ENCODE results near the gene ZNF496.

The ZNF496 gene

DNA sequence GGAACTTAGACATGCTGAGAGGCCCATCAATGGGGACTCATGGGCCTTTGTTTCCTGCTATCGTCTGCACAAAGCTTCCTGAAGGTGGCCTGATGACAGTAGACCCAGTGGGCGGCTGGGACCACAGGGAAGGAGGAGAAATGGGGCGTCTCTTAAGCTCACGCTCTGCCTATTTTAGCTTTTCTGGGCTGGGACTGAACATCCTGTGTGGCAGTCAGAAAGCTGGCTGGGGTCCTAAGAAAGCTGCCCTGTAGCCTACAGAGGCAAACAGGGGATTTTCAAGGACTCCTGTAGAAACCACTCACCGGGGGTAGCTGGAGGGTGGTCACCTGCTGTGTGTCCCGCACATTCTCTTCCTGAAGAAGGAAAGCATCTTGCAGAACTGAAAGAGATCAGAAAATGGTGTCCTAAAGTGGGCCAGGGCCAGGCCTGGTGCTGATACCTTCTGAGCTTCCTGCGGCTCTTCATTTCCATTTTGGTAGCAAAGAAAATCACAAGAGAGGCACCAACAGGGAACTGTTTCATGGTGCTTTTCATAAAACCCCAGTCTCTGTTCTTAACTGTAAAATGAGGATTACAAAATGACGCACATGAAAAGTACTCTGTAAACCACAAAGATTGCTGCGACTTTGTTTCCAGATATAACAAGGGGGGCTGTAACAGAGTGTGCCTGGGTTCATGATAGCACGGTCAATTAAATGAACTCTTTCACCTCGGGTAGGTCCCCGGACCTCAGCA lies 8.6 kb downstream of the ZNF496 start:
- CTCF ChIA-PET = interaction anchor here (1.2 to 3.8 kb wide), 2 partner anchors 10 to 27 kb away, joined by 3 to 19 read pairs; no protein-coding TSS in a partner anchor
- DNase-seq (ENCODE audit: extremely low spot score) = no peak
- POLR2A ChIA-PET = no interaction called here
- TF ChIP-seq, protein P1, sequence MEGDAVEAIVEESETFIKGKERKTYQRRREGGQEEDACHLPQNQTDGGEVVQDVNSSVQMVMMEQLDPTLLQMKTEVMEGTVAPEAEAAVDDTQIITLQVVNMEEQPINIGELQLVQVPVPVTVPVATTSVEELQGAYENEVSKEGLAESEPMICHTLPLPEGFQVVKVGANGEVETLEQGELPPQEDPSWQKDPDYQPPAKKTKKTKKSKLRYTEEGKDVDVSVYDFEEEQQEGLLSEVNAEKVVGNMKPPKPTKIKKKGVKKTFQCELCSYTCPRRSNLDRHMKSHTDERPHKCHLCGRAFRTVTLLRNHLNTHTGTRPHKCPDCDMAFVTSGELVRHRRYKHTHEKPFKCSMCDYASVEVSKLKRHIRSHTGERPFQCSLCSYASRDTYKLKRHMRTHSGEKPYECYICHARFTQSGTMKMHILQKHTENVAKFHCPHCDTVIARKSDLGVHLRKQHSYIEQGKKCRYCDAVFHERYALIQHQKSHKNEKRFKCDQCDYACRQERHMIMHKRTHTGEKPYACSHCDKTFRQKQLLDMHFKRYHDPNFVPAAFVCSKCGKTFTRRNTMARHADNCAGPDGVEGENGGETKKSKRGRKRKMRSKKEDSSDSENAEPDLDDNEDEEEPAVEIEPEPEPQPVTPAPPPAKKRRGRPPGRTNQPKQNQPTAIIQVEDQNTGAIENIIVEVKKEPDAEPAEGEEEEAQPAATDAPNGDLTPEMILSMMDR (IDR thresholded peaks at IDR 0.05; ENCODE audit: control extremely low read depth, extremely low read depth, low read depth, missing control alignments) = no peak

GRCh38 chr1:247322442-247322841 lies 9.2 kb downstream of the ZNF496 start:
- POLR2A ChIA-PET = no interaction called here
- CTCF ChIA-PET = interaction anchor here (1.2 to 3.8 kb wide), 2 partner anchors 10 to 27 kb away, joined by 3 to 19 read pairs; no protein-coding TSS in a partner anchor
- TF ChIP-seq, protein P1 (IDR thresholded peaks at IDR 0.05; ENCODE audit: control extremely low read depth, extremely low read depth, low read depth, missing control alignments) = no peak
- no peak for DNase-seq (ENCODE audit: extremely low spot score)

GRCh38 chr1:247317702-247318101 lies 14.0 kb downstream of the ZNF496 start:
- ChIA-PET POLR2A (interaction anchor here (1.0 kb wide), 1 partner anchor 223 kb away, joined by 3 read pairs; no protein-coding TSS in a partner anchor), CTCF (interaction anchor here (0.9 kb wide), 2 partner anchors 11 to 105 kb away, joined by 3 read pairs; no protein-coding TSS in a partner anchor)
- TF ChIP-seq, protein P1 (IDR thresholded peaks at IDR 0.05; ENCODE audit: control extremely low read depth, extremely low read depth, low read depth, missing control alignments) = no peak
- no peak for DNase-seq (ENCODE audit: extremely low spot score)

DNA sequence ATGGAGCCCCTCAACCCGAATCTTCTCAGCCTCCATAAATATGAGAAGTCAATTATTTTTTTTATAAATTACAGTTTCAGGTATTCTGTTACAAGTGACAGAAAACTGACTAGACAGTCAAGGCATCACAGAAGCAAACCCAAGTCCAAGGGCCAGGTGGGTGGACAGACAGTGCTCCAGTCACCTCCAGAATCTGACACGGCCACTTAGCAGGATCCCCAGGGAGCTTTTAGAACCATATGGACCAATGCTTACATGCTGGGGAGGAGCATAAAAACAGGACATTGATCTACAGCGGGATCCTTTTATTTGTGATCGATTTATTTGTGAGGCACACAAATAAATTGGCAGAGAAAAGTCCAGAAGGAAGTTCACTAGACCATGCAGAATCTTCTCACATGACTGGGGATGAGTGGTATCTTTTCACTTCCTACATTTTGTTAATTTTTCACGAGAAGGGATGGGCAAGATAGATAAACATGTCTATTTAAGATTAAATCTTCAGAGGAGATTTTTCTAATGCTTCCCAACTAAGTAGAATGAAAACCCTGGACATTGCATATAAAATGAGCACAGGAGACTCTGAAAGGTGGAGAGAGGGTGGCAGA lies 15.0 kb downstream of the ZNF496 start:
- DNase-seq (ENCODE audit: extremely low spot score) = no peak
- TF ChIP-seq, protein P1 (IDR thresholded peaks at IDR 0.05; ENCODE audit: control extremely low read depth, extremely low read depth, low read depth, missing control alignments) = no peak
- CTCF ChIA-PET = no interaction called here
- POLR2A ChIA-PET = no interaction called here

DNA sequence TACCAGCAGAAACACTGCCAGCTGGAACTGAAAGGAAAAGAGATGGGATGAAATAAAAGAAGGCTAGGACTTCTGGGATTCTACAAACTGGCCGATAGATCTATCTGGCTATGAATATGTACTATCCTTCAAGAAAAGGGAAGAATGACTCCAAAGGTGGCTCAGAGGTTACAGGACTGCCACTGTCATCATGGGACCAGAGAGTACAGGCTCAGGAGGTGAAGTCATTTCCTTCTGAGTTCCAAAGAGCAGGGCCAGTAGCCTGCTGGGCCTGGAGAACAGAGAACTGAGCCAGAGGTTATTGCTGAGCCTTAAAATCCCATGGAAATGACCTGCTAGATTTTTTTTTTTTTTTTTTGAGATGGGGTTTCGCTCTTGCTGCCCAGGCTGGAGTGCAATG lies 27.6 kb downstream of the ZNF496 start:
- ChIA-PET CTCF (no interaction called here), POLR2A (no interaction called here)
- DNase-seq (ENCODE audit: extremely low spot score) = no peak
- TF ChIP-seq, protein P1 (IDR thresholded peaks at IDR 0.05; ENCODE audit: control extremely low read depth, extremely low read depth, low read depth, missing control alignments) = no peak

DNA sequence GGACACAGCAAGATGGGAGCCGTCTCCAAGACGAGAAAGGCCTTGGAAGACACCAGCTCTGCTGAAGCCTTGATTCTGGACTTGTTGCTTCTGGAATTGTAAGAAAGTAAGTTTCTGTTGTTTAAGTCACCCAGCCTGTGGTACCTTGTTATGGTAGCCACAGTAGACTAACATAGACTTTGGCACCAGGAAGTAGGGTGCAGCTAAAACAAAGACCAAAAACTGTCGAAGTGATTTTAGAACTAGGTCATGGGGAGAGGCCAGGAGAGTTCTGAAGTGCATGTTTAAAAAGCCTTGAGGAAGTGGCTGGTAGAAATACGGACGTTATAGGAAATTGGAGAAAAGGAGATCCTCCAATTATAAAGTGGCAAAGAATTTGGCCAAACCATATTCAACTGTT lies 28.5 kb downstream of the ZNF496 start:
- TF ChIP-seq, protein P1 (IDR thresholded peaks at IDR 0.05; ENCODE audit: control extremely low read depth, extremely low read depth, low read depth, missing control alignments) = no peak
- POLR2A ChIA-PET = no interaction called here
- CTCF ChIA-PET = no interaction called here
- DNase-seq (ENCODE audit: extremely low spot score) = no peak
